LoVo (cell line): Measurements from ENCODE around the gene FBF1.
"Not testable (repeated sequence)": the region's sequence is repeated elsewhere in the genome, so short reads cannot be mapped to it uniquely, and the experiment has no call there.

Experiments used
- DNase-seq: peaks from one replicate; pipeline ENCODE4 v3.0.0-alpha.2; 2016; ENCODE audit warnings: low spot score

FBF1 gene

GRCh38 chr17:75940727-75941441, at the start of gene FBF1:
Gene FBF1, minus strand, starts transcription at chr17:75941042. Its CDS starts 2,893 bp downstream, at chr17:75938149.
- DNase-seq, result peak; percentile 96

- no peak for DNase-seq
These were observed 46.2 kb upstream of the FBF1 start for GRCh38 chr17:75987041-75987440.

- no peak for DNase-seq
These were observed 45.1 kb upstream of the FBF1 start for GRCh38 chr17:75985986-75986385.

- DNase-seq, result no peak
These were observed 42.8 kb upstream of the FBF1 start for GRCh38 chr17:75983501-75984181.

- DNase-seq, result no peak
These were observed 40.3 kb upstream of the FBF1 start for GRCh38 chr17:75981019-75981615.

- DNase-seq, result no peak
These were observed 39.6 kb upstream of the FBF1 start for GRCh38 chr17:75980188-75981018.

GRCh38 chr17:75979705-75980187, 38.9 kb upstream of the FBF1 start:
- no peak for DNase-seq

GRCh38 chr17:75978938-75979704, 38.3 kb upstream of the FBF1 start, which contains the start of the genes ACOX1 and TEN1:
Gene ACOX1, minus strand, starts transcription at chr17:75979166. Its CDS starts 93 bp downstream, at chr17:75979073.
Gene TEN1, plus strand, starts transcription at chr17:75979240. Its CDS starts 6,953 bp downstream, at chr17:75986193.
- DNase-seq, result peak; percentile 96

- no peak for DNase-seq
These were observed 35.5 kb upstream of the FBF1 start for GRCh38 chr17:75976175-75976848.

- DNase-seq, result no peak
These were observed 34.9 kb upstream of the FBF1 start for GRCh38 chr17:75975757-75976174.

- DNase-seq, result not testable (repeated sequence)
These were observed 34.3 kb upstream of the FBF1 start for GRCh38 chr17:75975187-75975586.

- no peak for DNase-seq
These were observed 29.8 kb upstream of the FBF1 start for GRCh38 chr17:75970626-75971025.

GRCh38 chr17:75970011-75970523, 29.2 kb upstream of the FBF1 start:
- no peak for DNase-seq

- not testable (repeated sequence) for DNase-seq
These were observed 28.2 kb upstream of the FBF1 start for GRCh38 chr17:75969044-75969443.

GRCh38 chr17:75965468-75965867, 24.6 kb upstream of the FBF1 start:
- no peak for DNase-seq

GRCh38 chr17:75959839-75960511, 19.1 kb upstream of the FBF1 start:
- DNase-seq, result no peak

GRCh38 chr17:75959051-75959838, 18.4 kb upstream of the FBF1 start:
- DNase-seq, result no peak

- no peak for DNase-seq
These were observed 10.2 kb upstream of the FBF1 start for GRCh38 chr17:75950855-75951554.
